NB4 (cell line): ENCODE data around the gene MDM4.

Experiments used
- DNase-seq: peaks from one replicate; pipeline ENCODE4 v3.0.0; 2010; ENCODE audit warnings: low read depth
- H3K4me3 ChIP-seq: one replicate; pipeline ENCODE4 v1.5.1; 2011; ENCODE audit warnings: mild to moderate bottlenecking, low read depth, low read length, moderate library complexity
- CTCF ChIP-seq: IDR thresholded peaks from one replicate; pipeline ENCODE4 v1.5.1; 2012; ENCODE audit warnings: low read depth, low read length
- MAX ChIP-seq: IDR thresholded peaks from 2 replicates; pipeline ENCODE4 v1.6.1; 2011; ENCODE audit warnings: low read depth, low read length
- MYC ChIP-seq: IDR thresholded peaks from 2 replicates; pipeline ENCODE4 v1.6.1; 2011; ENCODE audit warnings: low read depth, low read length
- POLR2A ChIP-seq: IDR thresholded peaks from 2 replicates; pipeline ENCODE4 v1.6.1; 2011; ENCODE audit warnings: mild to moderate bottlenecking; ENCODE audit not compliant: insufficient read length; ENCODE audit errors: extremely low read depth

Gene MDM4

GRCh38 chr1:204477036-204477740, 39.0 kb upstream of the MDM4 start:
- no peak overlapping the region for H3K4me3 ChIP-seq
- TF ChIP-seq CTCF (no peak), MAX (no peak), POLR2A (no peak), MYC (no peak)
- no peak for DNase-seq

- TF ChIP-seq MYC (no peak), POLR2A (no peak), CTCF (no peak), MAX (no peak)
- no peak for DNase-seq
- no peak overlapping the region for H3K4me3 ChIP-seq
Measured at GRCh38 chr1:204478172-204478899, 37.9 kb upstream of the MDM4 start.

GRCh38 chr1:204478921-204479320, 37.3 kb upstream of the MDM4 start:
- no peak for DNase-seq
- TF ChIP-seq CTCF: no peak
- TF ChIP-seq POLR2A: no peak
- no peak for TF ChIP-seq MAX
- TF ChIP-seq MYC: no peak
- no peak overlapping the region for H3K4me3 ChIP-seq

- TF ChIP-seq POLR2A: no peak
- TF ChIP-seq MYC: no peak
- TF ChIP-seq CTCF: no peak
- no peak for TF ChIP-seq MAX
- no peak for DNase-seq
- H3K4me3 ChIP-seq: no peak overlapping the region
Measured at GRCh38 chr1:204479387-204480136, 36.6 kb upstream of the MDM4 start.

- DNase-seq: peak; percentile 44
- H3K4me3 ChIP-seq: no peak overlapping the region
- TF ChIP-seq MAX: no peak
- no peak for TF ChIP-seq POLR2A
- no peak for TF ChIP-seq CTCF
- no peak for TF ChIP-seq MYC
Measured at GRCh38 chr1:204480515-204480914, 35.7 kb upstream of the MDM4 start.
